Measurements from ENCODE around the gene UTP14A. TPM values are rescaled to one million over a fixed set of nuclear protein-coding genes. Genes with fewer than 3 reads are reported as not detected.
A peak's percentile ranks its signal among the peaks of the same experiment; 100 is the strongest.
"Not testable (repeated sequence)": the region's sequence is repeated elsewhere in the genome, so short reads cannot be mapped to it uniquely, and the experiment has no call there.

UTP14A gene
- total RNA-seq, result 8.9 TPM
- long read RNA-seq, transcript UTP14A-201 (15 exons, 2,488 nt), result major isoform, 16 of 22 reads
- long read RNA-seq, partial matches to known transcripts, result 2 of 22 reads
- long read RNA-seq, other reads (novel, unspliced or antisense), result 4 of 22 reads

- intact Hi-C loops (cut with DNase I), result loop anchor here (10.0 kb wide), 2 partner anchors 269 to 301 kb away; partner anchors contain the start of gene RAB33A
- DNase-seq (ENCODE audit: low spot score), result peak; percentile 93
Observed at GRCh38 chrX:129905787-129906580, at the start of gene UTP14A. UTP14A (plus strand) TSS chrX:129906164; CDS start chrX:129906211, 47 bp downstream.

GRCh38 chrX:129859134-129859533 is 46.8 kb upstream of the UTP14A start:
- DNase-seq (ENCODE audit: low spot score); intact Hi-C loops (cut with DNase I): not testable (repeated sequence)

GRCh38 chrX:129866321-129866720 is 39.6 kb upstream of the UTP14A start:
- DNase-seq (ENCODE audit: low spot score); intact Hi-C loops (cut with DNase I): not testable (repeated sequence)

- intact Hi-C loops (cut with DNase I), result no loop called here
- DNase-seq (ENCODE audit: low spot score), result no peak
Observed at GRCh38 chrX:129872524-129872923, 33.4 kb upstream of the UTP14A start.

GRCh38 chrX:129875669-129876068 is 30.3 kb upstream of the UTP14A start:
- intact Hi-C loops (cut with DNase I), result no loop called here
- no peak for DNase-seq (ENCODE audit: low spot score)

GRCh38 chrX:129876771-129877305 is 29.1 kb upstream of the UTP14A start:
- intact Hi-C loops (cut with DNase I), result no loop called here
- DNase-seq (ENCODE audit: low spot score), result no peak

GRCh38 chrX:129877401-129877800 is 28.6 kb upstream of the UTP14A start:
- intact Hi-C loops (cut with DNase I), result no loop called here
- no peak for DNase-seq (ENCODE audit: low spot score)

- intact Hi-C loops (cut with DNase I), result loop anchor here (10.0 kb wide), 2 partner anchors 275 to 295 kb away; partner anchors contain the start of gene RAB33A
- DNase-seq (ENCODE audit: low spot score), result no peak
Observed at GRCh38 chrX:129900054-129900453, 5.9 kb upstream of the UTP14A start.

- DNase-seq (ENCODE audit: low spot score), result no peak
- intact Hi-C loops (cut with DNase I), result loop anchor here (10.0 kb wide), 2 partner anchors 266 to 304 kb away; partner anchors contain the start of gene RAB33A
Observed at GRCh38 chrX:129908636-129909035, 2.7 kb downstream of the UTP14A start.

- intact Hi-C loops (cut with DNase I), result loop anchor here (2.0 kb wide), 2 partner anchors 103 to 135 kb away; no protein-coding TSS in a partner anchor
- DNase-seq (ENCODE audit: low spot score), result peak; percentile 84
Observed at GRCh38 chrX:129925305-129926092, 19.5 kb downstream of the UTP14A start.

- DNase-seq (ENCODE audit: low spot score), result no peak
- intact Hi-C loops (cut with DNase I), result loop anchor here (2.0 kb wide), 1 partner anchor 52 kb away; the partner anchor contains the start of gene BCORL1
Observed at GRCh38 chrX:129930941-129931410, 25.0 kb downstream of the UTP14A start.

- intact Hi-C loops (cut with DNase I), result loop anchor here (2.0 kb wide), 1 partner anchor 51 kb away; the partner anchor contains the start of gene BCORL1
- peak; percentile 93 for DNase-seq (ENCODE audit: low spot score)
Observed at GRCh38 chrX:129931411-129932015, 25.5 kb downstream of the UTP14A start.

GRCh38 chrX:129932016-129932820 is 26.3 kb downstream of the UTP14A start:
- peak; percentile 96 for DNase-seq (ENCODE audit: low spot score)
- intact Hi-C loops (cut with DNase I), result no loop called here

GRCh38 chrX:129932821-129933321 is 26.9 kb downstream of the UTP14A start:
- DNase-seq (ENCODE audit: low spot score), result no peak

GRCh38 chrX:129933700-129934099 is 27.7 kb downstream of the UTP14A start:
- DNase-seq (ENCODE audit: low spot score), result no peak
- intact Hi-C loops (cut with DNase I), result no loop called here

More at GRCh38 chrX:129932821-129933321, 26.9 kb downstream of the UTP14A start:
- intact Hi-C loops (cut with DNase I), result no loop called here

GRCh38 chrX:129934461-129934860 is 28.5 kb downstream of the UTP14A start:
- intact Hi-C loops (cut with DNase I), result no loop called here

GRCh38 chrX:129934952-129935351 is 29.0 kb downstream of the UTP14A start:
- intact Hi-C loops (cut with DNase I), result no loop called here
- no peak for DNase-seq (ENCODE audit: low spot score)

More at GRCh38 chrX:129934461-129934860, 28.5 kb downstream of the UTP14A start:
- no peak for DNase-seq (ENCODE audit: low spot score)

- DNase-seq (ENCODE audit: low spot score), result no peak
- intact Hi-C loops (cut with DNase I), result no loop called here
Observed at GRCh38 chrX:129938081-129938480, 32.1 kb downstream of the UTP14A start.

Measured in cardiac septum (tissue), 1 donor.